ENCODE data around the gene HLA-F.

The HLA-F gene

GRCh38 chr6:29769336-29769735 lies 46.1 kb downstream of the HLA-F start:
- DNase-seq (ENCODE audit: low spot score) = no peak
- no peak overlapping the region for H3K4me3 ChIP-seq
- TF ChIP-seq CTCF (IDR thresholded peaks at IDR 0.05) = no peak
- no peak overlapping the region for H3K27ac ChIP-seq

DNA sequence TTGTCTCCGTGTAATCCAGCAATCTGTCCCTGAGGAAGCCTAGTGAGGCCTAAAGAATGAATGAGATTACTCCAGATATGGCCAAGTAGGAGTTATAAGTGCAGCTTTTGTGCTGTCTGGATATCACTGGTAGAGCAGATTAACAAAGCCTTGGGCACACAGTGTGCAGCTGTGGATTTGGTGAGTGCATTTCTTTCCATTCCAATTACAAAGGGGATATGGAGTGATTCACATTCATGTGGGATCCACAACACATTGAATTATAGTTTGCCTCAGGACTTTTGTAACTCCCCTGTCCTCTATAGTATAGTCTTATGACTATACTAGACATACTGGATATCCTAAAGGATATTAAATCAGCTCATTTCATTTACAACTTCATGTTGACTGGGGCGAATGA lies 47.1 kb downstream of the HLA-F start:
- no peak for DNase-seq (ENCODE audit: low spot score)
- no peak for TF ChIP-seq CTCF (IDR thresholded peaks at IDR 0.05)
- Histone ChIP-seq H3K27ac (no peak overlapping the region), H3K4me3 (no peak overlapping the region)

DNA sequence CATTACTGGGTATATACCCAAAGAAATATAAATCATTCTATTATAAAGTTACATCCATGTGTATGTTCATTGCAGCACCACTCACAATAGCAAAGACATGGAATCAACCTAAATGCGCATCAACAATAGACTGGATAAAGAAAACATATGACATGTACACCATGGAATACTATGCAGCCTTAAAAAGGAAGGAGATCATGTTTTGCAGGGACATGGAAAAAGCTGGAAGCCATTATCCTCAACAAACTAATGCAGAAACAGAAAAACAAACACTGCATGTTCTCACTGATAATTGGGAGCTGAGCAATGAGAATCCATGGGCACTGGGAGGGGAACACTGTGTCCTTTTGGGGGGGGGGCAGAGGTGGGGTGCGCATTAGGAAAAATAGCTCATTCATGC lies 53.5 kb downstream of the HLA-F start:
- Histone ChIP-seq H3K4me3 (no peak overlapping the region), H3K27ac (no peak overlapping the region)
- DNase-seq (ENCODE audit: low spot score) = no peak
- no peak for TF ChIP-seq CTCF (IDR thresholded peaks at IDR 0.05)
